HL-60 (cell line): ENCODE measurements around the gene ACTC1.

Source experiments
- DNase-seq, 2 experiments: peaks; one replicate each; pipeline ENCODE4 v3.0.0-alpha.2; 2010 to 2020; ENCODE audit warnings: low read depth in 1 of 2, low spot score in 1 of 2
- H3K27ac ChIP-seq: fragments of 250-450 bp; sonication (Bioruptor Pico); replicated peaks from 2 replicates; pipeline ENCODE4 v1.5.1; 2020; ENCODE audit warnings: mild to moderate bottlenecking, moderate library complexity
- H3K27me3 ChIP-seq: fragments of 250-450 bp; sonication (Bioruptor Pico); 2 replicates; pipeline ENCODE4 v1.5.1; 2021; ENCODE audit warnings: mild to moderate bottlenecking, moderate library complexity; ENCODE audit not compliant: insufficient read depth, poor library complexity, severe bottlenecking
- H3K4me3 ChIP-seq: replicated peaks from 2 replicates; pipeline ENCODE4 v1.5.1; 2011; ENCODE audit warnings: mild to moderate bottlenecking, control low read depth, low read length; ENCODE audit not compliant: insufficient read depth
- CTCF ChIP-seq: IDR thresholded peaks from one replicate; pipeline ENCODE4 v1.5.1; 2011; ENCODE audit warnings: low read length, control low read depth, inconsistent platforms; ENCODE audit not compliant: insufficient read depth
- GABPA ChIP-seq: IDR thresholded peaks from 2 replicates; pipeline ENCODE4 v1.6.1; 2012; ENCODE audit warnings: low read depth
- POLR2AphosphoS5 ChIP-seq: IDR thresholded peaks from 2 replicates; pipeline ENCODE4 v1.6.1; 2012; ENCODE audit warnings: low read depth
- REST ChIP-seq: IDR thresholded peaks from 2 replicates; pipeline ENCODE4 v1.6.1; 2012; ENCODE audit warnings: low read depth; ENCODE audit not compliant: insufficient replicate concordance
- SPI1 ChIP-seq: IDR thresholded peaks from 2 replicates; pipeline ENCODE4 v1.6.1; 2012; ENCODE audit warnings: low read depth, mild to moderate bottlenecking, borderline replicate concordance

The ACTC1 gene

GRCh38 chr15:34802803-34803750 is 7.7 kb upstream of the ACTC1 start:
- H3K27me3 ChIP-seq: no peaks in the 10 kb centered on the region
- DNase-seq: no peak
- H3K4me3 ChIP-seq: no peak overlapping the region
- H3K27ac ChIP-seq: no peak overlapping the region
- no peak for TF ChIP-seq REST
- no peak for TF ChIP-seq POLR2AphosphoS5
- no peak for TF ChIP-seq CTCF
- no peak for TF ChIP-seq GABPA
- TF ChIP-seq SPI1: no peak

GRCh38 chr15:34802371-34802770 is 7.0 kb upstream of the ACTC1 start:
- no peak overlapping the region for H3K4me3 ChIP-seq
- no peak for DNase-seq
- no peaks in the 10 kb centered on the region for H3K27me3 ChIP-seq
- TF ChIP-seq SPI1: no peak
- no peak for TF ChIP-seq CTCF
- no peak for TF ChIP-seq REST
- no peak for TF ChIP-seq GABPA
- no peak for TF ChIP-seq POLR2AphosphoS5
- no peak overlapping the region for H3K27ac ChIP-seq

GRCh38 chr15:34799149-34800101 is 4.1 kb upstream of the ACTC1 start:
- Histone ChIP-seq H3K4me3 (no peak overlapping the region), H3K27me3 (peaks cover 14% of the 10 kb centered on the region), H3K27ac (no peak overlapping the region)
- TF ChIP-seq POLR2AphosphoS5 (no peak), SPI1 (no peak), REST (no peak), CTCF (no peak), GABPA (no peak)
- no peak for DNase-seq
